ENCODE data around the gene FAM83G. TPM values are rescaled to one million over a fixed set of nuclear protein-coding genes. Genes with fewer than 3 reads are reported as not detected.
"Not testable (repeated sequence)": the region's sequence is repeated elsewhere in the genome, so short reads cannot be mapped to it uniquely, and the experiment has no call there.

Gene FAM83G
- total RNA-seq, 3 donors from 2014 or later: 27.0 to 31.9 (median 31.9) TPM

DNA sequence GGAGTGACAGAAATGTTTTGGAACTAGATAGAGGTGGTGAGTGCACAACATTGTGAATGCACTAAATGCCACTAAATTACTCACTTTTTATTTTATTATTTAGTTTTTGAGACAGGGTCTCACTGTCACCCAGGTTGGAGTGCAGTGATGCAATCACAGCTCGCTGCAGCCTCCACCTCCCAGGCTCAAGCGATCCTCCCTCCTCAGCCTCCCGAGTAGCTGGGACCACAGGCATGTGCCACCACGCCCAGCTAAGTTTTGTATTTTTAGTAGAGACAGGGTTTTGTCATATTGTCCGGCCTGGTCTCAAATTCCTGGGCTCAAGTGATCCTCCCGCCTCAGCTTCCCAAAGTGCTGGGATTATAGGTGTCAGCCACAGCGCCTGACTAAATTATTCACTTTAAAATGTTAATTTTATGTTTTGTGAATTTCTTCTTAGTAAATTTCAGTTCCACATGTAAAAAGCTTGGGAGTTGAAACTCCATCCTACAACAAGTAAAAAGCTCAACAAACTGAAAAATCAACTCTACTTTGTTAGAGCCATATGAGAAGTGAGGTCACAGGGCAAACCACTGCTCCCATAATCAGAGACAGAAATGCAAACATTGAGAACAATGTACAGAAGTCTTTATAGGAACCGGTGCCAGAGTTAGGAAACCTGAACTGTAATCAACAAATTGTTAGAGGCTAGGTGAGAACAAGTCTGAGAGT is 66.4 kb downstream of the FAM83G start:
- Mint-ChIP-seq H3K9me3 (no peaks in the 10 kb centered on the region), H3K27me3 (ENCODE audit: low read depth) (peaks cover 3% of the 10 kb centered on the region)

DNA sequence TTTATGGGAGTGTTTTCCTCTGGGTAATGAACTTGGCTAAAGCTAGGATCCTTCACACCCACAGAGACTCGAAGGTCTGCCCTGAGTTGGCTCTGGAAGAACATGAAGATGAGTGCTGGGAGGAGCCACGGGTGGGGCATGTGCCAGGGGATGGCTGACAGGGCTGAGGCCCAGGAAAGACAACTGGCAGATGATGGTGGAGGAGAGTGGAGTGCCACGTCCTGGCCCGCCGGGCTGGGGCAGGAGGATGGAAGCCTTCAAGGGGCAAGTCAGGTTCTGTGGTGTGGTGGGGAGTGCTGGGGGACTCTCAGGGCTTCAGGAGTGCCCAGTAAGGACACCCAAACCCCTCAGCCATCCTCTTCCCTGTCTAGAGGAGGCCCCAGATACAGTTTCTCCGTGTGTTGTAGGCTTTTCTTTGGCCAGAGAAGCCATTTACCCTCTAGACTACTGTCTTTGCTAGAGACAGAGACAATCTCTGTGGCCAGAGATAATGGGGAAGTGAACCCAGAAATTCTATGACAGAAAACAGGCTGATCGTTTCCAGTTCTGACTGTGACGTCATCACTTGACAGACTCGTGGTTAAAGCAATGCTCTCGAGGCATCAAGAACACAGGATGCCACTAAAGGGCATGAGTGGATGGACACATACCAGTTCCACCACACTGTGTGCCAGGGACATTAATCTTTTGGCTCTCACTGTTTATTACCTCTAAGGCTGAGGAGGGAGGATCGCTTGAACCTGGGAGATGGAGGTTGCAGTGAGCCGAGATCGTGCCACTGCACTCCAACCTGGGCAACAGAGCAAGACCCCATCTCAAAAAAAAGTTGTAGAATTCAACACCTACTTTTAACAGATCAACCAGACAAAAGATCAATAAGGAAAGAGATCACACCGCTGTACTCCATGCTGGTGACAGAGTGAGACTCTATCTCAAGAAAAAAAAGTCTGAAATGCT is 71.2 kb downstream of the FAM83G start:
- Mint-ChIP-seq H3K27me3 (ENCODE audit: low read depth) (no peaks in the 10 kb centered on the region), H3K4me1 (ENCODE audit: low read depth) (peaks cover 12% of the 10 kb centered on the region), H3K36me3 (ENCODE audit: insufficient read depth) (peaks cover 16% of the 10 kb centered on the region), H3K4me3 (no peak overlapping the region), H3K9me3 (no peaks in the 10 kb centered on the region)
- no peak for DNase-seq
- ATAC-seq: no peak

More for the DNA sequence above, 66.4 kb downstream of the FAM83G start:
- Mint-ChIP-seq H3K4me3 (no peak overlapping the region), H3K36me3 (ENCODE audit: insufficient read depth) (no peaks in the 10 kb centered on the region), H3K4me1 (ENCODE audit: low read depth) (peaks cover 8% of the 10 kb centered on the region)
- ATAC-seq: no peak
- DNase-seq: no peak

DNA sequence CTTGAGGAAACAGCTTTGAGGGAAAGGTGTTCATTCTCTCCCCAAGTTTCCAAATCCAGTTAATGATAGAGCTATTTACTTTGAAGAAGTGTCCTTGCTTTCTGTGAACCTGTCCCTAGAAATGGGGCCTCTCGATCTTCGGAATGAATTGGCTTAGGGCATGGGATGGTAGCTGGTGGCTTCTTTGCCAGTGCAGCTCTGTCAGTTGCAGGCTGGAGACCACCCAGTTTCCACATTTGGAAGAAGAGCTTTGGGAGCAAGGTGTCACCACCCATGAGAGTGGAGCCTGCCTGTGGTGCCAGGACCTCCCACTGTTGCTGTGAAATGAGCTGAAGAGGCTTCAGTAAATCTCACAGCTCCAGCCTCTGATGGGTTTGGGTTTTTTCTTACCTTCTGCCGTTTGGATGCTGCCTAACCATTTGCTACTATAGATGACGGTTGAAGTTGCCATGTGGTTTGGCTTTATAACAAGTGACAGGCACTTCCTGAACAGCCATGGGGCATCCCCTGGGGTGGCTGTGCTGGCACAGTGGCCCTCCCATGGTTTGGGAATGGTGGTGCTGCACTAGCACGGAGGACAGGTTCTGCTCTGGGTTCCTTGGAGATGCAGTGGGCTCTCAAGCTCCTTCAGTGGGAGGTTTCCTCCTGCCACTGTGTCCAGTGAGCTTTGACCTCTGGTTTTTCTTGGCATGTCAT is 72.1 kb downstream of the FAM83G start:
- Mint-ChIP-seq H3K36me3 (ENCODE audit: insufficient read depth) (peaks cover 19% of the 10 kb centered on the region), H3K27me3 (ENCODE audit: low read depth) (no peaks in the 10 kb centered on the region), H3K9me3 (no peaks in the 10 kb centered on the region), H3K4me1 (ENCODE audit: low read depth) (peaks cover 12% of the 10 kb centered on the region), H3K4me3 (no peak overlapping the region)
- DNase-seq: no peak
- ATAC-seq: peak in 1 of 2 donors; percentile 59

DNA sequence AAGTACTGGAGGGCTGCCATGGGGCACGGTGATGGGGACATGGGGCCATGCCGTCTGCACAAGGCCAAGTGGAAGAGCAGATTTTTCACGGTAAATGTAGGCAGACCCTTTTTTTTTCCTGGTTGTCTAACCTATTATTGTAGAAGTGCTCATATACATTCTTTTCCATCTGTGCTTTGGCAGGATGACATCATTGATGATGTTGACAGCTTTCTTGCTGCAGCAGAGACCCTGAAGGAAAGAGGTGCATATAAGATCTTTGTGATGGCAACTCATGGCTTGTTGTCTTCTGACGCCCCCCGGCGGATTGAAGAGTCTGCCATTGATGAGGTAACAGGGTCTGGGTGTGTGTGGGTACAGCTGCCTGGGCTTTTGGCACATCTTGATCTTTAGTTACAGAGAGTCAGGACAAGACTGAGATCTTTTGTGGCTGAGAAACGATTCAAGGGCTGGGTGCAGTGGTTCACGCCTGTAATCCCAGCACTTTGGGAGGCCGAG is 75.9 kb downstream of the FAM83G start:
- H3K4me3 Mint-ChIP-seq: no peak overlapping the region
- ATAC-seq (no peak), DNase-seq (no peak)
- peaks cover 19% of the 10 kb centered on the region for H3K36me3 Mint-ChIP-seq (ENCODE audit: insufficient read depth)
- H3K27me3 Mint-ChIP-seq (ENCODE audit: low read depth): no peaks in the 10 kb centered on the region
- peaks cover 25% of the 10 kb centered on the region for H3K4me1 Mint-ChIP-seq (ENCODE audit: low read depth)
- no peaks in the 10 kb centered on the region for H3K9me3 Mint-ChIP-seq

DNA sequence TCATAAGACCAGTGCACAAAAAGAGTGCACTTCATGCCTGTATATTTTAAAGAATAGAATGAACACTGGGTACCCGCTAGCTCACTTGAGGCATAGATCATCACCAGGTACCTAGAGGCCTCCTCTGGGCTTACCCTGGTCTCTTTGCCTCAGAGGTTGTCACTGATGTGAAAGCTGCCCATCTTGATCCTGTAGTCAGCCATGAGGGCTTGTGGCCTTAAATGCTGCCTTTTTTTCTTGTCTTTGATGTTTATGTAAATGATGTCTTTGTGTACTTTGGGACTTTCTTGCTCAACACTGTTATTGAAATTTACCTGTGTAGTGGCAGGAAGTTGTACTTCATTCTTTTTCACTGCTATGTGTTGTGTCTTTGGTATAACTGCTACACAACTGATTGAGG is 79.4 kb downstream of the FAM83G start:
- Mint-ChIP-seq H3K27me3 (ENCODE audit: low read depth) (no peaks in the 10 kb centered on the region), H3K36me3 (ENCODE audit: insufficient read depth) (peaks cover 17% of the 10 kb centered on the region), H3K4me1 (ENCODE audit: low read depth) (peaks cover 37% of the 10 kb centered on the region), H3K4me3 (no peak overlapping the region), H3K9me3 (no peaks in the 10 kb centered on the region)
- no peak for ATAC-seq
- DNase-seq: no peak

DNA sequence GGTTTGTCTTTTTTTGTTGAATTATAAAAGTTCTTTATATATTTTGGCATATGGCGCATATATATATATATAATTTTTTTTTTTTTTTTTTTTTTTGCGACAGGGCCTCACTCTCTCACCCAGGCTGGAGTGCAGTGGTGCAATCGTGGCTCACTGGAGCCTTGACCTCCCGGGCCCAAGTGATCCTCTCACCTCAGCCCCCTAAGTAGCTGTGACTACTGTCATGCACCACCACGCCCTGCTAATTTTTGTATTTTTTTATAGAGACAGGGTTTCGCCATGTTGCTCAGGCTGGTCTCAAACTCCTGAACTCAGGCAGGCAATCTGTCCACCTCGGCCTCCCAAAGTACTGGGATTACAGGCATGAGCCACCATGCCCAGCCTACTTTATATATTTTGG is 82.0 kb downstream of the FAM83G start:
- H3K27me3 Mint-ChIP-seq (ENCODE audit: low read depth); H3K9me3 Mint-ChIP-seq; DNase-seq; H3K4me3 Mint-ChIP-seq; ATAC-seq: not testable (repeated sequence)
- H3K36me3 Mint-ChIP-seq (ENCODE audit: insufficient read depth): peaks cover 14% of the 10 kb centered on the region
- peaks cover 57% of the 10 kb centered on the region for H3K4me1 Mint-ChIP-seq (ENCODE audit: low read depth)

DNA sequence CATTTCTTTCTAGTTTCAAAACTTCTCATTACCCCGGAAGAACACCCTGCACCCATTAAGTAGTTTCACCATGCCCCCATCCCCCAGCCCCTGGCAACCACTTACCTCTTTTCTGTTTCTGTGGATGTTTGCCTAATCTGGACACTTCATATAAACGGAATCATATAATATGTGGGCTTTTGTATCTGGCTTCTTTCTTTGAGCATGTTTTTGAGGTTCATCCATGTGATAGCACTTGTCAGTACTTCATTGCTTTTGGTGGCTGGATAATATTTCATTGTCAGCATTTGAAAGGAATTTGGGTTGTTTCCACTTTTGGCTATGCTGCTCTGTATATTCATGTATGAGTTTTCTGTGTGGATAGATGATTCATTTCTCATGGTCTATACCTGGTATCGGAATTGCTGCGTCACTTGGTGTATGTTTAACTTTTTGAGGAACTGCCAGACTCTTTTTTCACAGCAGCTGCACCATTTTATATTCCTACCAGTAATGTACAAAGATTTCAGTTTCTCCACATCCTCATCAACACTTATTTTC is 82.6 kb downstream of the FAM83G start:
- peaks cover 60% of the 10 kb centered on the region for H3K4me1 Mint-ChIP-seq (ENCODE audit: low read depth)
- DNase-seq (no peak), ATAC-seq (peak; percentile 65)
- H3K4me3 Mint-ChIP-seq: no peak overlapping the region
- H3K36me3 Mint-ChIP-seq (ENCODE audit: insufficient read depth): peaks cover 17% of the 10 kb centered on the region
- H3K27me3 Mint-ChIP-seq (ENCODE audit: low read depth): no peaks in the 10 kb centered on the region
- no peaks in the 10 kb centered on the region for H3K9me3 Mint-ChIP-seq

DNA sequence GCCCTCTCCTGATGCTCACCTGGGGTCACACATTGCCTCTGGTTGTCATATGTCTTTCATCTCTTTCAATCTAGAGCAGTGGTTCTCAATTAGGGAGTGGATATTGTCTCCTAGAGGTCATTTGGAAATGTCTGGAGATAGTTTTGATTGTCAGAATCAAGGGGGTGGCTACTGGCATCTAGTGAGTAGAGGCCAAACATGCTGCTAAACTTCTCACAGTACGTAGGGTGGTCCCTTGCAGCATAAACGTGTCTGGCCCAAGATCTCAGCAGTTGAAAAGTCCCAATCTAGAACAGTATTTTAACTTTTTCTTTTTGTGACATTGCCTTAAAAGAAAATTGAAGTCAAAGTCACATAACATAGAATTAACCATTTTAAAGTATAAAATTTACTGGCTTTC is 83.1 kb downstream of the FAM83G start:
- ATAC-seq (no peak), DNase-seq (no peak)
- Mint-ChIP-seq H3K27me3 (ENCODE audit: low read depth) (no peaks in the 10 kb centered on the region), H3K36me3 (ENCODE audit: insufficient read depth) (peaks cover 22% of the 10 kb centered on the region), H3K9me3 (no peaks in the 10 kb centered on the region), H3K4me1 (ENCODE audit: low read depth) (peaks cover 58% of the 10 kb centered on the region), H3K4me3 (peak overlapping the region; percentile 25)

DNA sequence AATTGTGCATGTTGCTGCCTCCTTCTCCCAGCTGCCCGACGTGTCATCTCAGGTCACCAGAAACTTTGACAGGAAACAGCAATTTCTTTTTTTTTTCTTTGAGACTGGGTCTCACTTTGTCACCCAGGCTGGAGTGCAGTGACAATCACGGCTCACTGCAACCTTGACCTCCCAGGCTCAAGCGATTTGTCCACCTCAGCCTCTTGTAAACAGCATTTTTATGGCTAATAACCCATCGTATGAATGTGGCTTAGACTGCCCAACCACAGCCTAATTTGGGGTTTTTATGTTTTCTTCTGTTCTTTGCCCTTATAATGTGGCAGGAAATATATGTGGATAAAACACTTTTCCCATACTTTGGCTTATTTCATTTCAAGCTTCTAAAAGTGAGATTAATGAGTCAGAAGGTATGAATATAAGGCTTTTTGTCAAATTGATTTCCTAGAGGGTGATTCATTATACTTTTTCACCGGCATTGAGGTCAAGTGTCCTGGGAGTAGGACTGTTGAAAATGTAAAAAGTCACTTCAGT is 83.6 kb downstream of the FAM83G start:
- Mint-ChIP-seq H3K9me3 (no peaks in the 10 kb centered on the region), H3K4me1 (ENCODE audit: low read depth) (peaks cover 56% of the 10 kb centered on the region), H3K27me3 (ENCODE audit: low read depth) (no peaks in the 10 kb centered on the region), H3K4me3 (peak overlapping the region; percentile 25), H3K36me3 (ENCODE audit: insufficient read depth) (peaks cover 24% of the 10 kb centered on the region)
- ATAC-seq (peak; percentile 9 to 30), DNase-seq (no peak)

DNA sequence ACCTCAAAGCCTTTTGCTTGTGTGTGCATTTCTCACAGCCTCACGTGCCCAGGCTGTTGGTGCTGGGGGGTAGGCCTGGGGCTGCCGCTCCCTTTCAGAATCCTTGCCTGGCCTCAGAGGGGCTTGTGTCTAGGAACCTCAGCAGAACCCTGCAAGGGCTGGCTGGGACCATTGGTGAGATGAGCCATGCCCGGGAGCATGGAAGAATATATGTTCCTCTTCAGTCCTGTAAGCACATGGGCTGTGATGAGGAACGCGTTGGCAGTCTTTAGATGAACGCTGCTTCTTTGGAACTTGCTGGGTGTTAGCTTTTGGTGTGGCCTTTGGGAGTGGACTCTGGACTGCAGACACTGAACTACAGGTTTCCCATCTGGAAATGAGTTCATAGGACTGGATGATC is 84.6 kb downstream of the FAM83G start:
- H3K27me3 Mint-ChIP-seq (ENCODE audit: low read depth): no peaks in the 10 kb centered on the region
- ATAC-seq (peak in 1 of 2 donors; percentile 11), DNase-seq (no peak)
- H3K9me3 Mint-ChIP-seq: no peaks in the 10 kb centered on the region
- H3K4me1 Mint-ChIP-seq (ENCODE audit: low read depth): peaks cover 49% of the 10 kb centered on the region
- H3K4me3 Mint-ChIP-seq: no peak overlapping the region
- H3K36me3 Mint-ChIP-seq (ENCODE audit: insufficient read depth): peaks cover 29% of the 10 kb centered on the region

Other genes with a start within 250 kb of the FAM83G start
- gene TVP23B, start 223.6 kb downstream of the FAM83G start, total RNA-seq: 10 to 100 TPM; 36.2 to 42.9 (median 42.0) TPM
- 10 to 100 TPM; 41.6 to 50.4 (median 47.5) TPM for gene PRPSAP2, start 146.6 kb downstream of the FAM83G start, total RNA-seq
- gene SLC5A10, start 52.6 kb downstream of the FAM83G start, total RNA-seq: not detected
- 1 to 10 TPM; 5.7 to 6.8 (median 6.0) TPM for gene GRAP, start 42.2 kb upstream of the FAM83G start, total RNA-seq
- gene GRAPL, start 122.8 kb upstream of the FAM83G start, total RNA-seq: 1 to 10 TPM; 1.4 to 2.5 (median 2.0) TPM
- 1 to 10 TPM; 6.1 to 9.5 (median 7.2) TPM for gene EPN2, start 232.6 kb upstream of the FAM83G start, total RNA-seq